CD8-positive, alpha-beta memory T cell (primary cell): Measurements from ENCODE around the gene NRSN2. TPM values are rescaled to one million over a fixed set of nuclear protein-coding genes. Genes with fewer than 3 reads are reported as not detected.
"Not testable (repeated sequence)": the region's sequence is repeated elsewhere in the genome, so short reads cannot be mapped to it uniquely, and the experiment has no call there.

Experiments
- CTCF ChIA-PET: fragments of 350-600 bp; sonication (Branson Sonifier 250); formaldehyde crosslinking; loops from one replicate; lab custom pipeline; 2021; ENCODE audit warnings: antibody characterized with exemption; lab: Charles Lee
- POLR2A ChIA-PET: fragments of 350-600 bp; sonication (Branson Sonifier 250); formaldehyde crosslinking; loops from one replicate; lab custom pipeline; 2021; ENCODE audit warnings: antibody characterized with exemption; lab: Charles Lee
- DNase-seq, 5 donors: peaks; one replicate each; pipeline versions ENCODE4 v3.0.0 to v3.0.0-alpha.2; 2020 to 2022; ENCODE audit warnings: mixed read lengths in 1 of 5
- H3K27ac ChIP-seq: one replicate; pipeline ENCODE4 v1.7.0; 2013; ENCODE audit warnings: low read depth, mild to moderate bottlenecking, low read length, moderate library complexity
- H3K27me3 ChIP-seq: 2 replicates; pipeline ENCODE4 v1.7.0; 2013; ENCODE audit warnings: low read length, mild to moderate bottlenecking; ENCODE audit not compliant: insufficient read depth, poor library complexity, severe bottlenecking
- H3K36me3 ChIP-seq: 2 replicates; pipeline ENCODE4 v1.7.0; 2013; ENCODE audit warnings: mild to moderate bottlenecking, low read length, moderate library complexity; ENCODE audit not compliant: insufficient read depth
- H3K4me1 ChIP-seq: 2 replicates; pipeline ENCODE4 v1.7.0; 2013; ENCODE audit warnings: mild to moderate bottlenecking, low read length, moderate library complexity; ENCODE audit not compliant: insufficient read depth
- H3K4me3 ChIP-seq: 2 replicates; pipeline ENCODE4 v1.7.0; 2013; ENCODE audit warnings: mild to moderate bottlenecking, low read length
- H3K9me3 ChIP-seq: 2 replicates; pipeline ENCODE4 v1.7.0; 2013; ENCODE audit warnings: mild to moderate bottlenecking, low read length
- H3K27ac Mint-ChIP-seq, 8 donors: one replicate each; pipeline ENCODE4 v1.8.0; 2020 to 2021; ENCODE audit warnings: mixed read lengths in 8 of 8, mild to moderate bottlenecking in 6 of 8, inconsistent platforms in 3 of 8, moderate library complexity in 3 of 8
- H3K27me3 Mint-ChIP-seq, 2 donors: one replicate each; pipeline ENCODE4 v1.8.0; 2020 to 2021; ENCODE audit warnings: mixed read lengths in 2 of 2, mild to moderate bottlenecking in 1 of 2, moderate library complexity in 1 of 2
- H3K36me3 Mint-ChIP-seq, 3 donors: one replicate each; pipeline ENCODE4 v1.8.0; 2020 to 2021; ENCODE audit warnings: mixed read lengths in 3 of 3, inconsistent platforms in 1 of 3, mild to moderate bottlenecking in 1 of 3
- H3K4me1 Mint-ChIP-seq, 3 donors: one replicate each; pipeline ENCODE4 v1.8.0; 2020 to 2021; ENCODE audit warnings: mixed read lengths in 3 of 3, inconsistent platforms in 1 of 3, mild to moderate bottlenecking in 1 of 3
- H3K4me3 Mint-ChIP-seq, 7 donors: one replicate each; pipeline ENCODE4 v1.8.0; 2020 to 2021; ENCODE audit warnings: mixed read lengths in 7 of 7, mild to moderate bottlenecking in 6 of 7, moderate library complexity in 4 of 7, inconsistent platforms in 2 of 7
- H3K9me3 Mint-ChIP-seq, 5 donors: one replicate each; pipeline ENCODE4 v1.8.0; 2020 to 2022; ENCODE audit warnings: mixed read lengths in 5 of 5, mild to moderate bottlenecking in 3 of 5, moderate library complexity in 2 of 5, inconsistent platforms in 1 of 5
- polyA plus RNA-seq: library from polyadenylated mRNA; unstranded; fragments of 300-500 nt; fragmentation: Illumina TruSeq; gene quantifications from one replicate; pipeline ENCODE4 v1.2.3, GENCODE V29; 2021
- total RNA-seq, 2 experiments: library from RNA; stranded (reverse); gene quantifications; one replicate each; pipeline ENCODE4 v1.2.3, GENCODE V29; 2021

NRSN2 gene
- total and polyA plus RNA-seq, 3 experiments from 2014 or later = 1.0 to 9.5 (median 7.6) TPM

GRCh38 chr20:334578-334977 is 12.3 kb upstream of the NRSN2 start:
- no peaks in the 10 kb centered on the region for H3K27me3 Mint-ChIP-seq
- ChIA-PET POLR2A (no interaction called here), CTCF (no interaction called here)
- Histone ChIP-seq H3K4me1 (peaks cover 4% of the 10 kb centered on the region), H3K36me3 (no peaks in the 10 kb centered on the region), H3K9me3 (no peaks in the 10 kb centered on the region), H3K27me3 (no peaks in the 10 kb centered on the region), H3K4me3 (no peak overlapping the region), H3K27ac (no peak overlapping the region)
- H3K9me3 Mint-ChIP-seq = no peaks in the 10 kb centered on the region
- no peaks in the 10 kb centered on the region for H3K36me3 Mint-ChIP-seq
- peaks cover 2 to 9% (median 6%) of the 10 kb centered on the region in 3 donors for H3K4me1 Mint-ChIP-seq
- no peak for DNase-seq
- H3K27ac Mint-ChIP-seq = no peak overlapping the region
- no peak overlapping the region for H3K4me3 Mint-ChIP-seq

DNA sequence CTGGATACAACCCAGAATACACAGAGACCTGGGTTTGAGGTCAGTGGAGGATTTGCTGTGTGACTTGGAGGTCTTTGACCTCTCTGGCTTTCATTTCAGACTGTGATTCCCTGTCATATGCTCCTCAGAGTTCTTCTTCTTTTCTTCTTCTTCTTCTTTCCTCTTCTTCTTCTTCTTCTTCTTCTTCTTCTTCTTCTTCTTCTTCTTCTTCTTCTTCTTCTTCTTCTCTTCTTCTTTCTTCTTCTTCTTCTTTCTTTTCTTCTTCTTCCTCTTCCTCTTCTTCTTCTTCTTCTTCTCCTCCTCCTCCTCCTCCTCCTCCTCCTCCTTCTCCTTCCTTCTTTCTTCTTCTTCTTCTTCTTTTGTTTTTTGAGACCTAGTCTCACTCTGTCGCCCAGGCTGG is 10.9 kb upstream of the NRSN2 start:
- H3K27me3 ChIP-seq, H3K9me3 Mint-ChIP-seq, H3K27ac ChIP-seq, CTCF ChIA-PET, H3K36me3 Mint-ChIP-seq, H3K4me3 ChIP-seq, H3K9me3 ChIP-seq, POLR2A ChIA-PET, H3K4me3 Mint-ChIP-seq, H3K4me1 ChIP-seq, H3K36me3 ChIP-seq, H3K4me1 Mint-ChIP-seq, H3K27me3 Mint-ChIP-seq: not testable (repeated sequence)
- peak in 1 of 5 donors; percentile 4 for DNase-seq
- peak overlapping the region in 1 of 8 donors; percentile 32 for H3K27ac Mint-ChIP-seq

- Histone ChIP-seq H3K27me3 (no peaks in the 10 kb centered on the region), H3K36me3 (no peaks in the 10 kb centered on the region), H3K9me3 (no peaks in the 10 kb centered on the region), H3K4me1 (no peaks in the 10 kb centered on the region), H3K27ac (no peak overlapping the region), H3K4me3 (no peak overlapping the region)
- no peaks in the 10 kb centered on the region for H3K9me3 Mint-ChIP-seq
- ChIA-PET POLR2A (no interaction called here), CTCF (interaction anchor here (1.5 to 1.9 kb wide), 2 partner anchors 12 to 13 kb away, joined by 3 to 6 read pairs; no protein-coding TSS in a partner anchor)
- peaks cover 0 to 3% (median 3%) of the 10 kb centered on the region in 3 donors for H3K36me3 Mint-ChIP-seq
- H3K27me3 Mint-ChIP-seq = peaks cover 0 to 2% of the 10 kb centered on the region in 2 donors
- no peak overlapping the region for H3K4me3 Mint-ChIP-seq
- peaks cover 6 to 7% (median 6%) of the 10 kb centered on the region in 3 donors for H3K4me1 Mint-ChIP-seq
- DNase-seq = peak in 1 of 5 donors; percentile 8
- peak overlapping the region in 2 of 8 donors; percentile 22 to 74 for H3K27ac Mint-ChIP-seq
Measured at GRCh38 chr20:341682-342081, 5.2 kb upstream of the NRSN2 start.

- DNase-seq = no peak
- POLR2A ChIA-PET = no interaction called here
- Mint-ChIP-seq H3K27me3 (peaks cover 0 to 3% of the 10 kb centered on the region in 2 donors), H3K9me3 (no peaks in the 10 kb centered on the region), H3K4me1 (peaks cover 6 to 9% (median 8%) of the 10 kb centered on the region in 3 donors), H3K4me3 (peak overlapping the region in 2 of 7 donors; percentile 14 to 19), H3K36me3 (peaks cover under 1 to 3% (median 3%) of the 10 kb centered on the region in 3 donors), H3K27ac (no peak overlapping the region)
- H3K36me3 ChIP-seq = no peaks in the 10 kb centered on the region
- CTCF ChIA-PET = interaction anchor here (1.9 kb wide), 1 partner anchor 12 kb away, joined by 6 read pairs; no protein-coding TSS in a partner anchor
- H3K4me3 ChIP-seq = no peak overlapping the region
- H3K4me1 ChIP-seq = peaks cover under 1% of the 10 kb centered on the region
- H3K27me3 ChIP-seq = no peaks in the 10 kb centered on the region
- H3K9me3 ChIP-seq = no peaks in the 10 kb centered on the region
- no peak overlapping the region for H3K27ac ChIP-seq
Measured at GRCh38 chr20:343107-343506, 3.8 kb upstream of the NRSN2 start.

- Mint-ChIP-seq H3K4me1 (peaks cover 11 to 14% (median 13%) of the 10 kb centered on the region in 3 donors), H3K9me3 (no peaks in the 10 kb centered on the region), H3K4me3 (peak overlapping the region; percentile 73 to 90 (median 82)), H3K27ac (peak overlapping the region in 6 of 8 donors; percentile 37 to 92 (median 68)), H3K27me3 (peaks cover 0 to 6% of the 10 kb centered on the region in 2 donors), H3K36me3 (peaks cover 1 to 3% (median 3%) of the 10 kb centered on the region in 3 donors)
- Histone ChIP-seq H3K27me3 (no peaks in the 10 kb centered on the region), H3K9me3 (no peaks in the 10 kb centered on the region), H3K4me3 (no peak overlapping the region), H3K27ac (no peak overlapping the region), H3K4me1 (peaks cover 6% of the 10 kb centered on the region), H3K36me3 (no peaks in the 10 kb centered on the region)
- DNase-seq = no peak
- POLR2A ChIA-PET = no interaction called here
- CTCF ChIA-PET = interaction anchor here (0.7 to 2.1 kb wide), 4 partner anchors 9 to 132 kb away, joined by 4 to 11 read pairs (median 6); no protein-coding TSS in a partner anchor
Measured at GRCh38 chr20:346033-346639, 775 bp upstream of the NRSN2 start.

- Mint-ChIP-seq H3K4me1 (peaks cover 11 to 14% (median 13%) of the 10 kb centered on the region in 3 donors), H3K4me3 (peak overlapping the region; percentile 81 to 96 (median 89)), H3K9me3 (no peaks in the 10 kb centered on the region), H3K27ac (no peak overlapping the region), H3K27me3 (peaks cover 0 to 6% of the 10 kb centered on the region in 2 donors), H3K36me3 (peaks cover under 1 to 3% (median 1%) of the 10 kb centered on the region in 3 donors)
- ChIA-PET POLR2A (no interaction called here), CTCF (no interaction called here)
- Histone ChIP-seq H3K36me3 (no peaks in the 10 kb centered on the region), H3K27ac (peak overlapping the region; percentile 54), H3K4me1 (peaks cover 6% of the 10 kb centered on the region), H3K4me3 (peak overlapping the region; percentile 73), H3K9me3 (no peaks in the 10 kb centered on the region), H3K27me3 (no peaks in the 10 kb centered on the region)
- DNase-seq = no peak
Measured at GRCh38 chr20:347317-347639, 367 bp downstream of the NRSN2 start.

- CTCF ChIA-PET = no interaction called here
- H3K27me3 Mint-ChIP-seq = peaks cover 0 to 7% of the 10 kb centered on the region in 2 donors
- peaks cover 0 to 3% (median 1%) of the 10 kb centered on the region in 3 donors for H3K36me3 Mint-ChIP-seq
- H3K4me3 Mint-ChIP-seq = peak overlapping the region; percentile 81 to 96 (median 89)
- peak overlapping the region; percentile 54 for H3K27ac ChIP-seq
- peak overlapping the region; percentile 73 for H3K4me3 ChIP-seq
- peaks cover 11 to 14% (median 13%) of the 10 kb centered on the region in 3 donors for H3K4me1 Mint-ChIP-seq
- no peaks in the 10 kb centered on the region for H3K9me3 ChIP-seq
- peaks cover 6% of the 10 kb centered on the region for H3K4me1 ChIP-seq
- DNase-seq = peak; percentile 36 to 74 (median 51)
- H3K36me3 ChIP-seq = no peaks in the 10 kb centered on the region
- H3K9me3 Mint-ChIP-seq = no peaks in the 10 kb centered on the region
- H3K27ac Mint-ChIP-seq = peak overlapping the region; percentile 15 to 96 (median 66)
- no peaks in the 10 kb centered on the region for H3K27me3 ChIP-seq
- POLR2A ChIA-PET = no interaction called here
Measured at GRCh38 chr20:347640-348484, 951 bp downstream of the NRSN2 start.
